Mesenchymal stem cell (in vitro differentiated cells and primary cell): ENCODE data around the gene SERPINA6.

ENCODE experiments used
- DNase-seq: peaks from one replicate; pipeline ENCODE4 v3.0.0-alpha.2; 2013
- H2AFZ ChIP-seq: one replicate; pipeline ENCODE4 v1.6.1; 2013; ENCODE audit warnings: low read depth, mild to moderate bottlenecking, control low read depth, inconsistent platforms, low read length, moderate library complexity
- H2AK5ac ChIP-seq: 2 replicates; pipeline ENCODE4 v1.6.1; 2013; ENCODE audit warnings: low read length, moderate library complexity, mild to moderate bottlenecking, inconsistent platforms; ENCODE audit not compliant: severe bottlenecking
- H2BK120ac ChIP-seq: one replicate; pipeline ENCODE4 v1.6.1; 2013; ENCODE audit warnings: low read depth, mild to moderate bottlenecking, inconsistent platforms, low read length, moderate library complexity
- H2BK12ac ChIP-seq, 2 experiments: one replicate each; pipeline ENCODE4 v1.6.1; 2013; ENCODE audit warnings: inconsistent platforms in 2 of 2, low read length in 2 of 2, mild to moderate bottlenecking in 2 of 2, moderate library complexity in 2 of 2, control low read depth in 1 of 2
- H2BK15ac ChIP-seq: one replicate; pipeline ENCODE4 v1.6.1; 2013; ENCODE audit warnings: mild to moderate bottlenecking, low read depth, inconsistent platforms; ENCODE audit not compliant: poor library complexity, severe bottlenecking
- H2BK5ac ChIP-seq: 2 replicates; pipeline ENCODE4 v1.6.1; 2013; ENCODE audit warnings: low read depth, mild to moderate bottlenecking, low read length, control low read depth, inconsistent platforms; ENCODE audit not compliant: poor library complexity, severe bottlenecking
- H3K14ac ChIP-seq, 2 experiments: one replicate each; pipeline ENCODE4 v1.6.1; 2013; ENCODE audit warnings: inconsistent platforms in 2 of 2, low read length in 2 of 2, control low read depth in 1 of 2, mild to moderate bottlenecking in 1 of 2, moderate library complexity in 1 of 2
- H3K18ac ChIP-seq, 2 experiments: one replicate each; pipeline ENCODE4 v1.6.1; 2013; ENCODE audit warnings: inconsistent platforms in 2 of 2, low read length in 2 of 2, control low read depth in 1 of 2, low read depth in 1 of 2, mild to moderate bottlenecking in 1 of 2
- H3K23ac ChIP-seq, 2 experiments: one replicate each; pipeline ENCODE4 v1.6.1; 2013; ENCODE audit warnings: inconsistent platforms in 2 of 2, low read length in 2 of 2, mild to moderate bottlenecking in 2 of 2, moderate library complexity in 2 of 2, control low read depth in 1 of 2
- H3K27ac ChIP-seq: 2 replicates; pipeline ENCODE4 v1.5.1; 2013; ENCODE audit warnings: mild to moderate bottlenecking, moderate library complexity, low read length, control low read depth, inconsistent platforms; ENCODE audit not compliant: poor library complexity, severe bottlenecking
- H3K27me3 ChIP-seq, 2 experiments: 2 replicates each; pipeline versions ENCODE4 v1.6.1 to v1.7.0; 2013; ENCODE audit warnings: low read length in 2 of 2, mild to moderate bottlenecking in 2 of 2, moderate library complexity in 2 of 2, control low read depth in 1 of 2, inconsistent platforms in 1 of 2; ENCODE audit not compliant: control insufficient read depth in 1 of 2, insufficient read depth in 1 of 2
- H3K36me3 ChIP-seq, 2 experiments: 2 replicates each; pipeline versions ENCODE4 v1.6.1 to v1.7.0; 2013; ENCODE audit warnings: low read length in 2 of 2, control low read depth in 1 of 2, inconsistent platforms in 1 of 2, low read depth in 1 of 2, mild to moderate bottlenecking in 1 of 2; ENCODE audit not compliant: insufficient read depth in 2 of 2, control insufficient read depth in 1 of 2
- H3K4ac ChIP-seq, 2 experiments: one replicate each; pipeline ENCODE4 v1.6.1; 2013; ENCODE audit warnings: inconsistent platforms in 2 of 2, low read length in 2 of 2, mild to moderate bottlenecking in 2 of 2, moderate library complexity in 2 of 2, control low read depth in 1 of 2, low read depth in 1 of 2
- H3K4me1 ChIP-seq: 2 replicates; pipeline ENCODE4 v1.6.1; 2013; ENCODE audit warnings: low read depth, low read length, control low read depth; ENCODE audit not compliant: control insufficient read depth, insufficient read depth
- H3K4me2 ChIP-seq: 2 replicates; pipeline ENCODE4 v1.6.1; 2013; ENCODE audit warnings: low read length, mild to moderate bottlenecking, inconsistent platforms; ENCODE audit not compliant: poor library complexity, severe bottlenecking
- H3K4me3 ChIP-seq, 2 experiments: 2 replicates each; pipeline versions ENCODE4 v1.5.1 to v1.7.0; 2013; ENCODE audit warnings: low read length in 2 of 2, mild to moderate bottlenecking in 2 of 2, control low read depth in 1 of 2, low read depth in 1 of 2; ENCODE audit not compliant: insufficient read depth in 1 of 2
- H3K79me1 ChIP-seq: replicated peaks from 2 replicates; pipeline ENCODE4 v1.6.1; 2013; ENCODE audit warnings: mild to moderate bottlenecking, control low read depth, low read length, inconsistent platforms; ENCODE audit not compliant: poor library complexity, severe bottlenecking
- H3K9ac ChIP-seq: 2 replicates; pipeline ENCODE4 v1.7.0; 2013; ENCODE audit warnings: mild to moderate bottlenecking, low read length, moderate library complexity
- H3K9me3 ChIP-seq: 2 replicates; pipeline ENCODE4 v1.7.0; 2013; ENCODE audit warnings: mild to moderate bottlenecking, low read length; ENCODE audit not compliant: control insufficient read depth
- H4K8ac ChIP-seq: one replicate; pipeline ENCODE4 v1.6.1; 2013; ENCODE audit warnings: inconsistent platforms, mild to moderate bottlenecking, low read length, moderate library complexity
- H4K91ac ChIP-seq: one replicate; pipeline ENCODE4 v1.6.1; 2013; ENCODE audit warnings: mild to moderate bottlenecking, low read length, inconsistent platforms
- WGBS: methylation state at CpG from one replicate; pipeline ENCODE4 v1.1.7; 2013; ENCODE audit warnings: mixed read lengths; 5-methylcytosine and 5-hydroxymethylcytosine counted together

SERPINA6 gene

GRCh38 chr14:94365624-94366023 lies 42.5 kb upstream of the SERPINA6 start:
- no peak overlapping the region for H4K8ac ChIP-seq
- H3K27me3 ChIP-seq, result no peaks in the 10 kb centered on the region
- 100% methylated on average over 2 of the region's 3 CpGs for WGBS
- H3K9me3 ChIP-seq, result no peaks in the 10 kb centered on the region
- H3K18ac ChIP-seq, result no peak overlapping the region
- H3K14ac ChIP-seq, result no peak overlapping the region
- H3K79me1 ChIP-seq, result no peaks in the 10 kb centered on the region
- no peak for DNase-seq
- no peak overlapping the region for H3K9ac ChIP-seq
- no peak overlapping the region for H2AK5ac ChIP-seq
- no peaks in the 10 kb centered on the region for H3K4me1 ChIP-seq
- no peak overlapping the region for H2BK5ac ChIP-seq
- no peaks in the 10 kb centered on the region for H3K36me3 ChIP-seq
- no peak overlapping the region for H3K4me3 ChIP-seq
- H2AFZ ChIP-seq, result no peak overlapping the region
- no peak overlapping the region for H3K4me2 ChIP-seq
- H2BK120ac ChIP-seq, result no peak overlapping the region
- H3K23ac ChIP-seq, result no peak overlapping the region
- no peak overlapping the region for H2BK12ac ChIP-seq
- H3K27ac ChIP-seq, result no peak overlapping the region
- no peak overlapping the region for H3K4ac ChIP-seq
- H4K91ac ChIP-seq, result no peak overlapping the region
- no peak overlapping the region for H2BK15ac ChIP-seq

- 46% methylated on average over 5 of the region's 5 CpGs for WGBS
- no peaks in the 10 kb centered on the region for H3K27me3 ChIP-seq
Observed at GRCh38 chr14:94364964-94365363, 41.8 kb upstream of the SERPINA6 start.

GRCh38 chr14:94364037-94364436 lies 40.9 kb upstream of the SERPINA6 start:
- H2AFZ ChIP-seq, result no peak overlapping the region
- H3K27me3 ChIP-seq, result no peaks in the 10 kb centered on the region
- H3K27ac ChIP-seq, result no peak overlapping the region
- H3K23ac ChIP-seq, result no peak overlapping the region
- H3K79me1 ChIP-seq, result no peaks in the 10 kb centered on the region
- H2BK15ac ChIP-seq, result no peak overlapping the region
- H3K9ac ChIP-seq, result no peak overlapping the region
- no peak overlapping the region for H2BK120ac ChIP-seq
- WGBS, result 66% methylated on average over 3 of the region's 3 CpGs
- H2BK12ac ChIP-seq, result no peak overlapping the region
- no peak overlapping the region for H3K4me3 ChIP-seq
- H3K9me3 ChIP-seq, result no peaks in the 10 kb centered on the region
- H2AK5ac ChIP-seq, result no peak overlapping the region
- H3K18ac ChIP-seq, result no peak overlapping the region
- DNase-seq, result no peak
- no peak overlapping the region for H2BK5ac ChIP-seq
- no peak overlapping the region for H4K8ac ChIP-seq
- no peaks in the 10 kb centered on the region for H3K36me3 ChIP-seq
- no peak overlapping the region for H3K14ac ChIP-seq
- H3K4me2 ChIP-seq, result no peak overlapping the region
- no peak overlapping the region for H3K4ac ChIP-seq
- no peak overlapping the region for H4K91ac ChIP-seq
- no peaks in the 10 kb centered on the region for H3K4me1 ChIP-seq

More at GRCh38 chr14:94364964-94365363, 41.8 kb upstream of the SERPINA6 start:
- Histone ChIP-seq H2AFZ (no peak overlapping the region), H3K9ac (no peak overlapping the region), H2BK120ac (no peak overlapping the region), H3K23ac (no peak overlapping the region), H2BK5ac (no peak overlapping the region), H3K79me1 (no peaks in the 10 kb centered on the region), H3K36me3 (no peaks in the 10 kb centered on the region), H3K4ac (no peak overlapping the region), H3K9me3 (no peaks in the 10 kb centered on the region), H3K18ac (no peak overlapping the region), H3K14ac (no peak overlapping the region), H3K4me2 (no peak overlapping the region), H4K8ac (no peak overlapping the region), H3K27ac (no peak overlapping the region), H2BK12ac (no peak overlapping the region), H2BK15ac (no peak overlapping the region), H3K4me1 (no peaks in the 10 kb centered on the region), H2AK5ac (no peak overlapping the region), H3K4me3 (no peak overlapping the region), H4K91ac (no peak overlapping the region)
- DNase-seq, result no peak

GRCh38 chr14:94363151-94363624 lies 40.1 kb upstream of the SERPINA6 start:
- Histone ChIP-seq H3K27ac (no peak overlapping the region), H3K27me3 (no peaks in the 10 kb centered on the region), H3K23ac (no peak overlapping the region), H3K4me1 (no peaks in the 10 kb centered on the region), H3K4me3 (no peak overlapping the region), H4K91ac (no peak overlapping the region), H2BK12ac (no peak overlapping the region), H2BK15ac (no peak overlapping the region), H2AK5ac (no peak overlapping the region), H3K9ac (no peak overlapping the region), H3K14ac (no peak overlapping the region), H2BK5ac (no peak overlapping the region), H3K18ac (no peak overlapping the region), H3K36me3 (no peaks in the 10 kb centered on the region), H2AFZ (no peak overlapping the region), H3K79me1 (no peaks in the 10 kb centered on the region), H2BK120ac (no peak overlapping the region), H3K4ac (no peak overlapping the region), H4K8ac (no peak overlapping the region), H3K9me3 (no peaks in the 10 kb centered on the region), H3K4me2 (no peak overlapping the region)
- no peak for DNase-seq
- WGBS, result 74% methylated on average over 12 of the region's 12 CpGs
